IMR-90 (cell line): ENCODE results near the gene CD55. TPM values are rescaled to one million over a fixed set of nuclear protein-coding genes. Genes with fewer than 3 reads are reported as not detected.

ENCODE experiments used
- ATAC-seq: fragments of 200-7000 bp; cut with Tn5 transposase; 2 replicates; pipeline ENCODE4 v1.9.1; 2020; ENCODE audit warnings: low read depth, mild to moderate bottlenecking, moderate library complexity
- BruUV-seq: library from RNA; stranded (reverse); fragments of 400-500 nt; replicated peaks from 2 replicates; lab custom pipeline; 2021; lab: Mats Ljungman, UMichigan
- CTCF ChIA-PET: fragments of 300-600 bp; formaldehyde crosslinking; extraction: SDS; loops from one replicate; lab custom pipeline; 2021; ENCODE audit warnings: antibody characterized with exemption; lab: Yijun Ruan, JAX
- POLR2A ChIA-PET: fragments of 300-600 bp; sonication (Branson Sonifier 250); formaldehyde crosslinking; loops from one replicate; lab custom pipeline; 2022; ENCODE audit warnings: antibody characterized with exemption; ENCODE audit not compliant: unreplicated experiment; lab: Charles Lee
- DNase-seq: peaks from one replicate; pipeline ENCODE4 v3.0.0; 2013
- H2AFZ ChIP-seq: replicated peaks from 2 replicates; pipeline ENCODE3; 2013; ENCODE audit warnings: low read length, mild to moderate bottlenecking; ENCODE audit not compliant: poor library complexity
- H2AK5ac ChIP-seq: 2 replicates; pipeline ENCODE4 v1.6.1; 2013; ENCODE audit warnings: low read depth, low read length, inconsistent platforms
- H2AK9ac ChIP-seq: replicated peaks from 2 replicates; pipeline ENCODE3; 2013; ENCODE audit warnings: mild to moderate bottlenecking, low read depth, low read length, moderate library complexity; ENCODE audit not compliant: poor library complexity
- H2BK120ac ChIP-seq: 2 replicates; pipeline ENCODE4 v1.6.1; 2013; ENCODE audit warnings: low read depth, low read length, inconsistent platforms
- H2BK15ac ChIP-seq: 3 replicates; pipeline ENCODE4 v1.6.1; 2013; ENCODE audit warnings: low read depth, low read length, inconsistent platforms
- H2BK20ac ChIP-seq: 2 replicates; pipeline ENCODE4 v1.6.1; 2013; ENCODE audit warnings: low read depth, mild to moderate bottlenecking, inconsistent platforms, low read length, moderate library complexity
- H2BK5ac ChIP-seq: 2 replicates; pipeline ENCODE4 v1.6.1; 2013; ENCODE audit warnings: mild to moderate bottlenecking, low read depth, low read length, inconsistent platforms; ENCODE audit not compliant: poor library complexity, severe bottlenecking
- H3K14ac ChIP-seq: replicated peaks from 2 replicates; pipeline ENCODE4 v1.6.1; 2013; ENCODE audit warnings: low read depth, low read length, inconsistent platforms
- H3K18ac ChIP-seq: 2 replicates; pipeline ENCODE4 v1.6.1; 2013; ENCODE audit warnings: low read depth, low read length, control low read depth
- H3K23ac ChIP-seq: 2 replicates; pipeline ENCODE4 v1.6.1; 2013; ENCODE audit warnings: low read depth, low read length, inconsistent platforms
- H3K27ac ChIP-seq: 2 replicates; pipeline ENCODE4 v1.5.1; 2013; ENCODE audit warnings: mild to moderate bottlenecking, control low read depth, low read length; ENCODE audit not compliant: insufficient read depth
- H3K27me3 ChIP-seq: 2 replicates; pipeline ENCODE4 v1.6.1; 2013; ENCODE audit warnings: low read length; ENCODE audit not compliant: control insufficient read depth, insufficient read depth
- H3K36me3 ChIP-seq: 2 replicates; pipeline ENCODE4 v1.6.1; 2013; ENCODE audit warnings: low read length, mixed read lengths; ENCODE audit not compliant: control insufficient read depth, insufficient read depth
- H3K4ac ChIP-seq: 2 replicates; pipeline ENCODE4 v1.6.1; 2013; ENCODE audit warnings: low read depth, low read length, inconsistent platforms
- H3K4me1 ChIP-seq: 2 replicates; pipeline ENCODE4 v1.6.1; 2013; ENCODE audit warnings: low read length, mixed read lengths; ENCODE audit not compliant: control insufficient read depth, insufficient read depth
- H3K4me2 ChIP-seq: 2 replicates; pipeline ENCODE4 v1.6.1; 2013; ENCODE audit warnings: low read depth, mild to moderate bottlenecking, control low read depth, low read length, moderate library complexity
- H3K4me3 ChIP-seq: 2 replicates; pipeline ENCODE4 v1.5.1; 2013; ENCODE audit warnings: low read depth, mild to moderate bottlenecking, control low read depth, low read length, moderate library complexity; ENCODE audit not compliant: insufficient read depth
- H3K56ac ChIP-seq: 2 replicates; pipeline ENCODE4 v1.6.1; 2013; ENCODE audit warnings: low read length, inconsistent platforms; ENCODE audit not compliant: insufficient read depth; ENCODE audit errors: extremely low read depth
- H3K79me1 ChIP-seq, 2 experiments: 2 replicates each; pipeline ENCODE4 v1.6.1; 2013; ENCODE audit warnings: low read length in 2 of 2, inconsistent platforms in 1 of 2, low read depth in 1 of 2
- H3K9ac ChIP-seq: 2 replicates; pipeline ENCODE4 v1.6.1; 2013; ENCODE audit warnings: low read depth, low read length, control low read depth
- H3K9me1 ChIP-seq: 2 replicates; pipeline ENCODE4 v1.6.1; 2013; ENCODE audit warnings: low read length, inconsistent platforms; ENCODE audit not compliant: insufficient read depth
- H3K9me3 ChIP-seq: 2 replicates; pipeline ENCODE4 v1.6.1; 2013; ENCODE audit warnings: low read length; ENCODE audit not compliant: control insufficient read depth, insufficient read depth
- H4K20me1 ChIP-seq: 2 replicates; pipeline ENCODE4 v1.6.1; 2013; ENCODE audit warnings: low read length, inconsistent platforms; ENCODE audit not compliant: insufficient read depth
- H4K5ac ChIP-seq: 2 replicates; pipeline ENCODE4 v1.6.1; 2013; ENCODE audit warnings: mild to moderate bottlenecking, low read depth, low read length, control low read depth
- H4K8ac ChIP-seq, 2 experiments: 2 replicates each; pipeline ENCODE4 v1.6.1; 2013; ENCODE audit warnings: low read depth in 2 of 2, low read length in 2 of 2, control low read depth in 1 of 2, inconsistent platforms in 1 of 2
- H4K91ac ChIP-seq: 2 replicates; pipeline ENCODE4 v1.6.1; 2013; ENCODE audit warnings: low read depth, low read length, inconsistent platforms; ENCODE audit not compliant: insufficient read depth
- BHLHE40 ChIP-seq: fragments of 150-350 bp; IDR thresholded peaks from 2 replicates; pipeline ENCODE4 v1.6.1; 2016; ENCODE audit warnings: mild to moderate bottlenecking, low read depth, low read length
- CEBPB ChIP-seq: IDR thresholded peaks from 2 replicates; pipeline ENCODE4 v1.6.1; 2012; ENCODE audit warnings: low read depth, low read length, improper control_type of control experiment
- CHD1 ChIP-seq: IDR thresholded peaks from 2 replicates; pipeline ENCODE4 v1.6.1; 2012; ENCODE audit warnings: low read depth, low read length, improper control_type of control experiment
- FOS ChIP-seq: fragments of 150-350 bp; IDR thresholded peaks from 2 replicates; pipeline ENCODE4 v1.6.1; 2016; ENCODE audit warnings: low read depth, low read length
- MAFK ChIP-seq: IDR thresholded peaks from 2 replicates; pipeline ENCODE4 v1.6.1; 2012; ENCODE audit warnings: low read depth, low read length, improper control_type of control experiment
- MAZ ChIP-seq: IDR thresholded peaks from 2 replicates; pipeline ENCODE4 v1.6.1; 2012; ENCODE audit warnings: low read depth, mild to moderate bottlenecking, low read length, improper control_type of control experiment, moderate library complexity, borderline replicate concordance
- MXI1 ChIP-seq: IDR thresholded peaks from 2 replicates; pipeline ENCODE4 v1.6.1; 2012; ENCODE audit warnings: low read depth, mild to moderate bottlenecking, low read length, moderate library complexity, borderline replicate concordance
- NFE2L2 ChIP-seq: fragments of 150-350 bp; IDR thresholded peaks from 2 replicates; pipeline ENCODE4 v1.6.1; 2016; ENCODE audit warnings: low read depth, mild to moderate bottlenecking, low read length
- POLR2A ChIP-seq: IDR thresholded peaks from 2 replicates; pipeline ENCODE4 v1.6.1; 2012; ENCODE audit warnings: mild to moderate bottlenecking, low read depth, low read length
- RAD21 ChIP-seq: IDR thresholded peaks from 2 replicates; pipeline ENCODE4 v1.6.1; 2012; ENCODE audit warnings: low read length, improper control_type of control experiment
- RCOR1 ChIP-seq: IDR thresholded peaks from 2 replicates; pipeline ENCODE4 v1.6.1; 2012; ENCODE audit warnings: mild to moderate bottlenecking, low read length, improper control_type of control experiment; ENCODE audit not compliant: insufficient replicate concordance
- RFX5 ChIP-seq: IDR thresholded peaks from 2 replicates; pipeline ENCODE4 v1.8.0; 2012; ENCODE audit warnings: low read depth, mild to moderate bottlenecking, low read length, moderate library complexity
- SMC3 ChIP-seq: fragments of 150-350 bp; IDR thresholded peaks from 2 replicates; pipeline ENCODE4 v1.6.1; 2016; ENCODE audit warnings: low read depth, mild to moderate bottlenecking, antibody characterized with exemption, low read length, moderate library complexity
- USF2 ChIP-seq: fragments of 150-350 bp; IDR thresholded peaks from 2 replicates; pipeline ENCODE4 v1.6.1; 2017; ENCODE audit warnings: mild to moderate bottlenecking, antibody characterized with exemption, low read length, low read depth
- WGBS, 2 experiments: methylation state at CpG; one replicate each; pipeline versions ENCODE4 v1.1.5 to v1.1.7; 2013; ENCODE audit warnings: missing lambda C conversion rate in 2 of 2; ENCODE audit not compliant: insufficient read length in 1 of 2; ENCODE audit errors: extremely low coverage in 2 of 2; 5-methylcytosine and 5-hydroxymethylcytosine counted together
- dilution Hi-C: fragments of 300-500 bp; cut with HindIII; formaldehyde crosslinking; loops from one replicate; pipeline ENCODE4 v1.14.3; 2018; ENCODE audit warnings: low sequenced_read_pairs; ENCODE audit not compliant: unreplicated experiment
- in situ Hi-C: fragments of 300-500 bp; cut with MboI; formaldehyde crosslinking; loops from 3 replicates; pipeline ENCODE4 v1.14.3; 2019; ENCODE audit warnings: low sequenced_read_pairs, inconsistent platforms, mixed read lengths
- intact Hi-C: fragments of 100-400 bp; cut with micrococcal nuclease; formaldehyde crosslinking; loops from 2 replicates; pipeline ENCODE4 v1.10.0; 2022
- polyA plus RNA-seq, 3 experiments: library from polyadenylated mRNA; depleted of rRNA; stranded (reverse); fragments of >200 nt; gene quantifications; 2 replicates each; pipeline ENCODE4 v1.2.3, GENCODE V29; 2012; ENCODE audit warnings: low replicate concordance in 1 of 3
- total RNA-seq: library from RNA; depleted of rRNA; stranded (reverse); fragments of >200 nt; gene quantifications from 2 replicates; pipeline ENCODE4 v1.2.3, GENCODE V29; 2012
- TF ChIP-seq, protein P1 (sequence below): conservative IDR thresholded peaks from 2 replicates; pipeline ENCODE4 v1.5.1; 2012; ENCODE audit warnings: mild to moderate bottlenecking, low read depth, low read length, improper control_type of control experiment
- TF ChIP-seq, protein P2 (sequence below): fragments of 150-350 bp; IDR thresholded peaks from 2 replicates; pipeline ENCODE4 v1.6.1; 2016; ENCODE audit warnings: low read depth, mild to moderate bottlenecking, low read length, moderate library complexity, borderline replicate concordance

The CD55 gene
- total and polyA plus RNA-seq, 2 of the 4 experiments (the other 2 are of a cell fraction): 6.6 to 11.5 TPM

DNA sequence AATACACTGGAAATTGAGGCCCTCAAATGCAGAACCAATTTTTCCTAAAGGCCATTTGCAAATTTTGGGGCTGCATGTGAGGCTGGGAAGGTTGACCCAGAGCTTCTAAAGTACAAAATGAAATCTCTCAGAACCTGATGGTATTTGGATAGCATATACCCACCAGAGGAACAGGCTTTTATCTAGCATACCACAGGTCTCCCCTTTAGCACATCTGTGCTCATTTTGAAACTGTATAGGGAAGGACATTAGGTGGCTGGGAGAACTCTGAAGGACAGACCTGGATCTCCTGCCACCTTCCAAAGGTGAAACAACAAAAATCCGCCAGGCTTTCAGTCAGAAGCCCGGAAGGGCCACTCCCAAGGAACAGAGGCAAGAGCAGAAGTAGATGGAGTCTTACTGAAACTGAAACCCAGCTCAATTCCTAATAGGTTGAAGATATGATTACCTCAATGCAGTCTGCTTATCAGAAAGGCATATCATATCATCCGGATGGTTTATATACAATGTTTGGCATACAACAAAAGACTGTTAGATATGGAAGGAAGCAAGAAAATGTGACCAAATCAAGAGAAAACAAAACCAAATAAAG, 11.6 kb downstream of the CD55 start:
- Histone ChIP-seq H3K4me1 (peaks cover 2% of the 10 kb centered on the region; the same call in 1 of the 2 replicates), H4K20me1 (no peaks in the 10 kb centered on the region), H2BK15ac (no peak overlapping the region), H2AK9ac (no peak overlapping the region), H2BK5ac (no peak overlapping the region), H3K4me3 (no peak overlapping the region), H2AK5ac (no peak overlapping the region), H3K9me3 (no peaks in the 10 kb centered on the region), H2BK120ac (no peak overlapping the region), H2BK20ac (no peak overlapping the region), H3K36me3 (peaks cover 10% of the 10 kb centered on the region), H3K18ac (no peak overlapping the region), H4K91ac (no peak overlapping the region), H3K14ac (no peak overlapping the region), H4K5ac (no peak overlapping the region), H3K23ac (no peak overlapping the region), H3K9me1 (peaks cover 3% of the 10 kb centered on the region; the same call in 1 of the 2 replicates), H3K27ac (no peak overlapping the region), H3K56ac (no peak overlapping the region), H2AFZ (no peak overlapping the region), H3K4me2 (no peak overlapping the region), H3K27me3 (no peaks in the 10 kb centered on the region), H3K4ac (no peak overlapping the region), H4K8ac (no peak overlapping the region), H3K9ac (no peak overlapping the region), H3K79me1 (no peaks in the 10 kb centered on the region)
- ChIA-PET POLR2A (no interaction called here), CTCF (no interaction called here)
- in situ Hi-C loops (no loop called here), intact Hi-C loops (no loop called here), dilution Hi-C loops (no loop called here)
- no CpG with 5 or more reads among the region's 3 CpGs for WGBS, 2 experiments
- TF ChIP-seq, protein P1, sequence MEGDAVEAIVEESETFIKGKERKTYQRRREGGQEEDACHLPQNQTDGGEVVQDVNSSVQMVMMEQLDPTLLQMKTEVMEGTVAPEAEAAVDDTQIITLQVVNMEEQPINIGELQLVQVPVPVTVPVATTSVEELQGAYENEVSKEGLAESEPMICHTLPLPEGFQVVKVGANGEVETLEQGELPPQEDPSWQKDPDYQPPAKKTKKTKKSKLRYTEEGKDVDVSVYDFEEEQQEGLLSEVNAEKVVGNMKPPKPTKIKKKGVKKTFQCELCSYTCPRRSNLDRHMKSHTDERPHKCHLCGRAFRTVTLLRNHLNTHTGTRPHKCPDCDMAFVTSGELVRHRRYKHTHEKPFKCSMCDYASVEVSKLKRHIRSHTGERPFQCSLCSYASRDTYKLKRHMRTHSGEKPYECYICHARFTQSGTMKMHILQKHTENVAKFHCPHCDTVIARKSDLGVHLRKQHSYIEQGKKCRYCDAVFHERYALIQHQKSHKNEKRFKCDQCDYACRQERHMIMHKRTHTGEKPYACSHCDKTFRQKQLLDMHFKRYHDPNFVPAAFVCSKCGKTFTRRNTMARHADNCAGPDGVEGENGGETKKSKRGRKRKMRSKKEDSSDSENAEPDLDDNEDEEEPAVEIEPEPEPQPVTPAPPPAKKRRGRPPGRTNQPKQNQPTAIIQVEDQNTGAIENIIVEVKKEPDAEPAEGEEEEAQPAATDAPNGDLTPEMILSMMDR: no peak
- TF ChIP-seq MAZ: no peak
- no peak for TF ChIP-seq CHD1
- no peak for TF ChIP-seq BHLHE40
- no peak for TF ChIP-seq MXI1
- TF ChIP-seq RCOR1: no peak
- no peak for TF ChIP-seq RAD21
- no peak for TF ChIP-seq POLR2A
- TF ChIP-seq MAFK: no peak
- TF ChIP-seq NFE2L2: no peak
- TF ChIP-seq, protein P2, sequence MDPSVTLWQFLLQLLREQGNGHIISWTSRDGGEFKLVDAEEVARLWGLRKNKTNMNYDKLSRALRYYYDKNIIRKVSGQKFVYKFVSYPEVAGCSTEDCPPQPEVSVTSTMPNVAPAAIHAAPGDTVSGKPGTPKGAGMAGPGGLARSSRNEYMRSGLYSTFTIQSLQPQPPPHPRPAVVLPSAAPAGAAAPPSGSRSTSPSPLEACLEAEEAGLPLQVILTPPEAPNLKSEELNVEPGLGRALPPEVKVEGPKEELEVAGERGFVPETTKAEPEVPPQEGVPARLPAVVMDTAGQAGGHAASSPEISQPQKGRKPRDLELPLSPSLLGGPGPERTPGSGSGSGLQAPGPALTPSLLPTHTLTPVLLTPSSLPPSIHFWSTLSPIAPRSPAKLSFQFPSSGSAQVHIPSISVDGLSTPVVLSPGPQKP: no peak
- no peak for TF ChIP-seq FOS
- TF ChIP-seq USF2: no peak
- TF ChIP-seq CEBPB: no peak
- TF ChIP-seq RFX5: no peak
- no peak for TF ChIP-seq SMC3
- no peak for ATAC-seq
- DNase-seq: no peak
- no TSS peak for BruUV-seq
